Smooth muscle cell (in vitro differentiated cells): ENCODE data around the gene SIGLEC14. TPM values are rescaled to one million over a fixed set of nuclear protein-coding genes. Genes with fewer than 3 reads are reported as not detected.

ENCODE experiments used
- DNase-seq: peaks from one replicate; lab custom pipeline; 2025; ENCODE audit not compliant: unreplicated experiment; lab: John Stamatoyannopoulos, UW
- H2AFZ ChIP-seq: fragments of 200-600 bp; sonication (generic); 2 replicates; pipeline ENCODE4 v1.6.0; 2016; ENCODE audit warnings: antibody characterized with exemption, low read depth, mild to moderate bottlenecking
- H3F3A ChIP-seq: fragments of 200-600 bp; sonication (generic); 2 replicates; pipeline ENCODE4 v1.6.0; 2017; ENCODE audit warnings: antibody characterized with exemption, low read depth
- H3K27ac ChIP-seq: fragments of 200-600 bp; sonication (generic); 2 replicates; pipeline ENCODE4 v1.5.1; 2016; ENCODE audit warnings: low read depth, mild to moderate bottlenecking
- H3K27me3 ChIP-seq: fragments of 200-600 bp; sonication (generic); 2 replicates; pipeline ENCODE4 v1.6.1; 2016; ENCODE audit warnings: low read depth, mild to moderate bottlenecking
- H3K36me3 ChIP-seq: fragments of 200-600 bp; sonication (generic); 2 replicates; pipeline ENCODE4 v1.5.1; 2016; ENCODE audit warnings: low read depth
- H3K4me1 ChIP-seq: fragments of 200-600 bp; sonication (generic); 2 replicates; pipeline ENCODE4 v1.5.1; 2016; ENCODE audit warnings: low read depth
- H3K4me2 ChIP-seq: fragments of 200-600 bp; sonication (generic); 2 replicates; pipeline ENCODE4 v1.6.0; 2016; ENCODE audit warnings: mild to moderate bottlenecking
- H3K4me3 ChIP-seq: fragments of 200-600 bp; sonication (generic); 2 replicates; pipeline ENCODE4 v1.5.1; 2016; ENCODE audit warnings: mild to moderate bottlenecking
- H3K79me2 ChIP-seq: fragments of 200-600 bp; sonication (generic); 2 replicates; pipeline ENCODE4 v1.6.0; 2016; ENCODE audit warnings: low read depth, mild to moderate bottlenecking
- H3K9ac ChIP-seq: fragments of 200-600 bp; sonication (generic); 2 replicates; pipeline ENCODE4 v1.6.0; 2016; ENCODE audit warnings: low read depth
- H3K9me3 ChIP-seq: fragments of 200-600 bp; sonication (generic); replicated peaks from 2 replicates; pipeline ENCODE4 v1.5.1; 2016; ENCODE audit warnings: low read depth
- H4K20me1 ChIP-seq: fragments of 200-600 bp; sonication (generic); 2 replicates; pipeline ENCODE4 v1.6.0; 2016; ENCODE audit warnings: low read depth
- WGBS: methylation state at CpG from one replicate; pipeline ENCODE4 v1.1.7; 2016; ENCODE audit warnings: low lambda C conversion rate; 5-methylcytosine and 5-hydroxymethylcytosine counted together
- polyA plus RNA-seq: library from polyadenylated mRNA; unstranded; fragments of >200 nt; fragmentation: Nextera tagmentation; extraction: Ambion mirVana; gene quantifications from 2 replicates; pipeline ENCODE4 v1.2.1, GENCODE V29; 2016
- total RNA-seq: library from RNA; depleted of rRNA; stranded (reverse); fragments of >200 nt; gene quantifications from 2 replicates; pipeline ENCODE4 v1.2.3, GENCODE V29; 2014
- TF ChIP-seq, protein P1 (sequence below): fragments of 200-600 bp; sonication (generic); IDR thresholded peaks from 2 replicates; pipeline ENCODE4 v1.5.1; 2017; ENCODE audit warnings: borderline replicate concordance, mild to moderate bottlenecking, antibody characterized with exemption; ENCODE audit not compliant: insufficient read depth, poor library complexity, severe bottlenecking

The SIGLEC14 gene
- total and polyA plus RNA-seq, 2 experiments from 2014 or later: not detected

DNA sequence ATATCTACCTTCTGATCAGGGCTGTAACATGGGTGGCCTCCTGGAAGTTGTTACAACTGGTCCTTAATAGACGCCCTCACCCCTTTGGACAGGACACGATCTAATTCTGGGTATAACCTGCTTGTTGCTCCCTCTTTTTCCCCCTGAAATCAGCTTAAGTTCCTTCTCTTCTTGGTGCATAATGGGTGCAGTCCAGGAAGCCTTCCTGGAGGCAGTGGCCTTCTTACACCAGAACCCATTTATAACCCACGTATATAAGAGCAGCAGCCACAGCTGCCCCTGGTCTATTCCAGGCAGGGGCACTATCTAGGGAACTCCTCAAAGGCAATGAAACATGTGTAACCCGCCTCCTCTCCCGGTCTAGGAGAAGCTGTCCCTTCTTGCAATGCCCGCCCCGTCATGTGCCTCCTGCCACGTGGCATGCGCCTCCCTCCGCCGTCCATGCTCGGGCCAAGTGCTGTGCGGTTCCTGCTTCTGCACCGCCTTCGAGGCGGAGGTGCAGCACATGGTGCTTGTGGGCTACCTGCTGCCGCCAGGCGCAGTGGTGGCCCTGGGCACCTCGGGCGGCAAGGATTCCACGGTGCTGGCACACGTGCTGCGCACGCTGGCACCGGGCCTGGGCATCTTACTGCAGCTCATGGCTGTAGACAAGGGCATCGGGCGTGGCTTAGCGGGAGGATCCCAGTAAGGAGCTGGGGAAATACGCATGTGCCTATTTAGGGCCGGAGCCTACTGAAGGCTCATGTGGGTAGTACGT, 48.3 kb downstream of the SIGLEC14 start:
- Histone ChIP-seq H3K4me3 (no peak overlapping the region), H2AFZ (no peak overlapping the region), H3F3A (no peaks in the 10 kb centered on the region), H3K27ac (no peak overlapping the region), H3K9me3 (no peaks in the 10 kb centered on the region), H3K27me3 (no peaks in the 10 kb centered on the region), H3K9ac (no peak overlapping the region), H3K4me2 (no peak overlapping the region), H3K36me3 (no peaks in the 10 kb centered on the region), H3K4me1 (no peaks in the 10 kb centered on the region), H4K20me1 (no peaks in the 10 kb centered on the region), H3K79me2 (no peaks in the 10 kb centered on the region)
- TF ChIP-seq, protein P1, sequence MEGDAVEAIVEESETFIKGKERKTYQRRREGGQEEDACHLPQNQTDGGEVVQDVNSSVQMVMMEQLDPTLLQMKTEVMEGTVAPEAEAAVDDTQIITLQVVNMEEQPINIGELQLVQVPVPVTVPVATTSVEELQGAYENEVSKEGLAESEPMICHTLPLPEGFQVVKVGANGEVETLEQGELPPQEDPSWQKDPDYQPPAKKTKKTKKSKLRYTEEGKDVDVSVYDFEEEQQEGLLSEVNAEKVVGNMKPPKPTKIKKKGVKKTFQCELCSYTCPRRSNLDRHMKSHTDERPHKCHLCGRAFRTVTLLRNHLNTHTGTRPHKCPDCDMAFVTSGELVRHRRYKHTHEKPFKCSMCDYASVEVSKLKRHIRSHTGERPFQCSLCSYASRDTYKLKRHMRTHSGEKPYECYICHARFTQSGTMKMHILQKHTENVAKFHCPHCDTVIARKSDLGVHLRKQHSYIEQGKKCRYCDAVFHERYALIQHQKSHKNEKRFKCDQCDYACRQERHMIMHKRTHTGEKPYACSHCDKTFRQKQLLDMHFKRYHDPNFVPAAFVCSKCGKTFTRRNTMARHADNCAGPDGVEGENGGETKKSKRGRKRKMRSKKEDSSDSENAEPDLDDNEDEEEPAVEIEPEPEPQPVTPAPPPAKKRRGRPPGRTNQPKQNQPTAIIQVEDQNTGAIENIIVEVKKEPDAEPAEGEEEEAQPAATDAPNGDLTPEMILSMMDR: no peak
- DNase-seq: no peak
- WGBS: 89% methylated on average over 31 of the region's 31 CpGs

DNA sequence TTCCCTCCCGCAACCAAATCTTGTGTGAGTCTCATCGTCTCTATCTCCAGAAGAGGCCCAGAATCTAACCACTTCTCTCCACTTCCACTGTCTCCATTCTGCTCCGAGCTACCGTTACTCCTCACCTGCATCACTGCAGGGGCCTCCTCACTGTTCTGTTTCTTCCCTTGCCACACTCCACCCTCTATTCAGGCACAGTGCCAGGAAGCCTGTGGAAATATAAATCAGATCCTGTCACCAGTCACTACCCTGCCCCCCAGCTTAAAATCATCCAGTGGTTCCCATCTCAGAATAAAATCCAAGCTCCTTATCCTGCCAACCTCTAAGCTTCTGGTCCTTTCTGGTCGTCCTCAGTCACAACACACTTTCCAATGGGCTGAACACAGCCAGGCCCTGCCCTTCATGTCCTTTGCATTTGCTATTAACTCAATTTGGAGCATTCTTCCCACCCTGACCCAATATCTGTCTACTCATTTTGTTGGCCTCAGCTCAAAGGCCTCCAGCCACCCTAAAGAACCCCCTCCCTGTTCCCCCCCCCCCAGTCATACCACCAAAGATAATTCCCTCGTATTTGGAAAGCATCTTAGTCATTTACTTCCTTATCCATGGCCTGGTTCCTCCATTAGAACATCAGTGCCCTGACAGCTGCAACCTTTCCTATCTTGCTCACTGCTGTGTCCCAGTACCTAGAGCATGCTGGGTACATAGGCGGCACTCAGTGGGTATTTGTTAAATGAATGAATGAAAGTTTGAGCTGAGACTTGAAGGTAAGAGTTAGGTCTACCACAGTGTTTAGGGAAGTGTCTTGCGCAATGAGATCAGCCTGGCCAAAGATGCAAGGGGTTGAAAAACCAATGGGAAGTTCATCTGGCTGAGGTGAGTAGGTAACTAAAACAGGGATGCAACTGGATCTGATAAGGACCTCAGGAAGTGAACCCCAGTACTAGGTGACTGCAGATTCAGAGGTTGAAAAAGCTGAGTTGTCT, 51.1 kb downstream of the SIGLEC14 start:
- DNase-seq: no peak
- Histone ChIP-seq H3K4me2 (no peak overlapping the region), H3K4me3 (no peak overlapping the region), H2AFZ (no peak overlapping the region), H3K79me2 (no peaks in the 10 kb centered on the region), H3F3A (no peaks in the 10 kb centered on the region), H3K36me3 (no peaks in the 10 kb centered on the region), H3K27ac (no peak overlapping the region), H3K9ac (no peak overlapping the region), H3K27me3 (no peaks in the 10 kb centered on the region), H4K20me1 (no peaks in the 10 kb centered on the region), H3K9me3 (no peaks in the 10 kb centered on the region), H3K4me1 (no peaks in the 10 kb centered on the region)
- 83% methylated on average over 8 of the region's 8 CpGs for WGBS
- TF ChIP-seq, protein P1: no peak

DNA sequence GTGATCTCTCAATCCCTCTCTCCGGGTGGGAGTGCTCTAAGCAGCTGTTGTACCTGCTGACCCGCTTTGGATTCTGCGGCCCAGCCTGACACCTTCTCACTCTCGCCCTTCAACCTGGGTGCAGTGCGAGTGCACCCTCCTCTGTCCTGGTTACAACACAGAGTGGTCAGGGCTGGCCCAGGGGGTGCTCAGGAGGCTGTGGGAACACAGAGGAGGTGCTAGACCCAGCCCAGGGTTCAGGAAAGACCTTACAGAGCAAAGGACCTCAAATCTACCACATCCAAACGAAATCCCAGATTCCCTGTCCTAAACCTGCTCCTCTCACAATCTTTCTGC, 51.9 kb downstream of the SIGLEC14 start:
- no peaks in the 10 kb centered on the region for H4K20me1 ChIP-seq
- H3K27me3 ChIP-seq: no peaks in the 10 kb centered on the region
- no peak overlapping the region for H3K9ac ChIP-seq
- H3K36me3 ChIP-seq: no peaks in the 10 kb centered on the region
- TF ChIP-seq, protein P1: no peak
- H3K79me2 ChIP-seq: no peaks in the 10 kb centered on the region
- no peaks in the 10 kb centered on the region for H3K4me1 ChIP-seq
- 45% methylated on average over 6 of the region's 6 CpGs for WGBS
- H3K4me2 ChIP-seq: peak overlapping the region; percentile 78
- no peaks in the 10 kb centered on the region for H3K9me3 ChIP-seq
- no peak for DNase-seq
- H2AFZ ChIP-seq: peak overlapping the region; percentile 83
- no peaks in the 10 kb centered on the region for H3F3A ChIP-seq
- H3K4me3 ChIP-seq: peak overlapping the region; percentile 60
- no peak overlapping the region for H3K27ac ChIP-seq
